HCT116 (cell line): Measurements from ENCODE around the gene PRMT7. TPM values are rescaled to one million over a fixed set of nuclear protein-coding genes. Genes with fewer than 3 reads are reported as not detected.
A peak's percentile ranks its signal among the peaks of the same experiment; 100 is the strongest.

Experiments used
- ATAC-seq: fragments of 200-7000 bp; cut with Tn5 transposase; 2 replicates; pipeline ENCODE4 v1.9.1; 2020; ENCODE audit warnings: mild to moderate bottlenecking, moderate library complexity
- BruUV-seq: library from RNA; stranded (reverse); fragments of 400-500 nt; replicated peaks from 2 replicates; lab custom pipeline; 2021; lab: Mats Ljungman, UMichigan
- CTCF ChIA-PET: fragments of 300-600 bp; sonication (Branson Sonifier 250); formaldehyde crosslinking; loops from one replicate; lab custom pipeline; 2021; ENCODE audit warnings: antibody characterized with exemption; lab: Charles Lee
- POLR2A ChIA-PET: fragments of 300-600, 350-600 bp; sonication (Branson Sonifier 250); formaldehyde crosslinking; loops from one replicate; lab custom pipeline; 2021; ENCODE audit warnings: antibody characterized with exemption; lab: Charles Lee
- RAD21 ChIA-PET, 2 experiments: fragments of 300-600 bp; sonication (Branson Sonifier 250); formaldehyde crosslinking; loops; one replicate each; lab custom pipeline; 2023; ENCODE audit warnings: low total read pairs in 2 of 2; ENCODE audit not compliant: uncharacterized antibody in 2 of 2, unreplicated experiment in 2 of 2, low non-redundant PET in 1 of 2; lab: Charles Lee
- DNase-seq: peaks from one replicate; pipeline ENCODE4 v3.0.0-alpha.2; 2010; ENCODE audit warnings: low read depth, low spot score
- H2AFZ ChIP-seq: fragments of 200-600 bp; shearing (Covaris generic), sonication (generic); 2 replicates; pipeline ENCODE4 v1.6.1; 2017; ENCODE audit warnings: low read depth, mixed run types, mixed read lengths, antibody characterized with exemption, low read length; ENCODE audit not compliant: poor library complexity, severe bottlenecking
- H3K27ac ChIP-seq: 2 replicates; pipeline ENCODE4 v1.5.1; 2012; ENCODE audit warnings: low read depth, low read length
- H3K27me3 ChIP-seq: fragments of 200-600 bp; sonication (generic); 2 replicates; pipeline ENCODE4 v1.6.1; 2016; ENCODE audit warnings: mixed run types, low read length, mixed read lengths; ENCODE audit not compliant: insufficient read depth
- H3K36me3 ChIP-seq, 2 experiments: fragments of 200-500 bp in 1 of 2; fragments of 200-600 bp in 1 of 2; sonication (Bioruptor generic) in 1 of 2; sonication (generic) in 1 of 2; 2 replicates each; pipeline versions ENCODE4 v1.5.1 to v1.6.1; 2014 to 2016; ENCODE audit warnings: low read length in 2 of 2, inconsistent platforms in 1 of 2, mixed read lengths in 1 of 2, mixed run types in 1 of 2; ENCODE audit not compliant: insufficient read depth in 2 of 2, control insufficient read depth in 1 of 2
- H3K4me1 ChIP-seq, 2 experiments: fragments of 200-600 bp in 1 of 2; sonication (generic) in 1 of 2; 2 replicates each; pipeline versions ENCODE4 v1.5.1 to v1.6.1; 2012 to 2017; ENCODE audit warnings: low read length in 2 of 2, inconsistent platforms in 1 of 2, mild to moderate bottlenecking in 1 of 2, mixed read lengths in 1 of 2, mixed run types in 1 of 2, moderate library complexity in 1 of 2; ENCODE audit not compliant: insufficient read depth in 2 of 2, control insufficient read depth in 1 of 2
- H3K4me2 ChIP-seq: fragments of 200-600 bp; sonication (generic); 2 replicates; pipeline ENCODE4 v1.6.1; 2017; ENCODE audit warnings: mixed run types, low read length, mixed read lengths
- H3K4me3 ChIP-seq, 2 experiments: fragments of 200-600 bp in 1 of 2; sonication (generic) in 1 of 2; replicated peaks in 1 of 2; 2 replicates each; pipeline ENCODE4 v1.5.1; 2011 to 2016; ENCODE audit warnings: low read length in 2 of 2, control low read depth in 1 of 2, low read depth in 1 of 2, mild to moderate bottlenecking in 1 of 2, mixed read lengths in 1 of 2, mixed run types in 1 of 2
- H3K79me2 ChIP-seq: fragments of 200-600 bp; sonication (generic); 2 replicates; pipeline ENCODE4 v1.6.1; 2017; ENCODE audit warnings: mild to moderate bottlenecking, mixed run types, low read length, moderate library complexity, mixed read lengths; ENCODE audit not compliant: insufficient read depth
- H3K9ac ChIP-seq: fragments of 200-600 bp; sonication (generic); 2 replicates; pipeline ENCODE4 v1.6.1; 2016; ENCODE audit warnings: low read length, mixed read lengths
- H3K9me2 ChIP-seq: fragments of 200-600 bp; sonication (generic), shearing (Covaris generic); 2 replicates; pipeline ENCODE4 v1.6.1; 2017; ENCODE audit warnings: mixed run types, mild to moderate bottlenecking, moderate library complexity; ENCODE audit not compliant: insufficient read depth
- H3K9me3 ChIP-seq, 2 experiments: fragments of 200-500 bp in 1 of 2; fragments of 200-600 bp in 1 of 2; sonication (Bioruptor generic) in 1 of 2; sonication (generic) in 1 of 2; 2 replicates each; pipeline ENCODE4 v1.6.1; 2014 to 2017; ENCODE audit warnings: low read length in 2 of 2, mixed read lengths in 2 of 2, inconsistent platforms in 1 of 2, low read depth in 1 of 2, mild to moderate bottlenecking in 1 of 2, mixed run types in 1 of 2, moderate library complexity in 1 of 2; ENCODE audit not compliant: control insufficient read depth in 1 of 2, insufficient read depth in 1 of 2
- H4K20me1 ChIP-seq: fragments of 200-600 bp; sonication (generic), shearing (Covaris generic); 2 replicates; pipeline ENCODE4 v1.6.1; 2017; ENCODE audit warnings: mixed run types, mild to moderate bottlenecking, moderate library complexity; ENCODE audit not compliant: insufficient read depth
- CBX3 ChIP-seq: IDR thresholded peaks from 2 replicates; pipeline ENCODE4 v1.6.1; 2012; ENCODE audit warnings: low read depth
- CEBPB ChIP-seq: IDR thresholded peaks from 2 replicates; pipeline ENCODE4 v1.6.1; 2012; ENCODE audit warnings: low read depth
- EGR1 ChIP-seq: IDR thresholded peaks from 2 replicates; pipeline ENCODE4 v1.6.1; 2012; ENCODE audit warnings: low read depth
- EZH2 ChIP-seq: fragments of 200-600 bp; sonication (generic); IDR thresholded peaks from 2 replicates; pipeline ENCODE4 v1.6.1; 2017; ENCODE audit warnings: antibody characterized with exemption, mixed run types
- EZH2phosphoT487 ChIP-seq: fragments of 200-600 bp; IDR thresholded peaks from 2 replicates; pipeline ENCODE4 v1.6.1; 2018; ENCODE audit warnings: antibody characterized with exemption, borderline replicate concordance
- FOSL1 ChIP-seq: IDR thresholded peaks from 2 replicates; pipeline ENCODE4 v1.6.1; 2012; ENCODE audit warnings: low read depth
- JUND ChIP-seq: IDR thresholded peaks from 2 replicates; pipeline ENCODE4 v1.6.1; 2012
- POLR2A ChIP-seq: IDR thresholded peaks from 2 replicates; pipeline ENCODE4 v1.7.0; 2011; ENCODE audit warnings: borderline replicate concordance; ENCODE audit not compliant: insufficient read depth, insufficient read length; ENCODE audit errors: extremely low read depth
- SIN3A ChIP-seq: IDR thresholded peaks from 2 replicates; pipeline ENCODE4 v1.6.1; 2012; ENCODE audit warnings: low read depth
- SP1 ChIP-seq: IDR thresholded peaks from 2 replicates; pipeline ENCODE4 v1.6.1; 2012; ENCODE audit warnings: low read depth
- SRF ChIP-seq: IDR thresholded peaks from 2 replicates; pipeline ENCODE4 v1.6.1; 2012; ENCODE audit warnings: low read depth
- TCF7L2 ChIP-seq: IDR thresholded peaks from 2 replicates; pipeline ENCODE4 v1.7.0; 2011; ENCODE audit warnings: borderline replicate concordance, inconsistent platforms; ENCODE audit not compliant: insufficient read depth, insufficient read length; ENCODE audit errors: extremely low read depth
- YY1 ChIP-seq: IDR thresholded peaks from 2 replicates; pipeline ENCODE4 v1.6.1; 2011; ENCODE audit warnings: low read length, low read depth, moderate library complexity, mild to moderate bottlenecking; ENCODE audit not compliant: insufficient replicate concordance; ENCODE audit errors: extremely low read depth
- ZFX ChIP-seq: fragments of 450-650 bp; IDR thresholded peaks from 2 replicates; pipeline ENCODE4 v1.6.1; 2017
- ZNF274 ChIP-seq: fragments of 200-500 bp; sonication (Bioruptor generic); IDR thresholded peaks from 2 replicates; pipeline ENCODE4 v1.6.1; 2014; ENCODE audit warnings: mild to moderate bottlenecking, low read depth, low read length, inconsistent platforms
- intact Hi-C: fragments of 100-400 bp; cut with micrococcal nuclease; formaldehyde crosslinking; loops from 2 replicates; pipeline ENCODE4 v1.10.0; 2022
- total RNA-seq: library from RNA; stranded (reverse); gene quantifications from one replicate; pipeline ENCODE4 v1.2.1, GENCODE V29; 2021; ENCODE audit not compliant: unreplicated experiment
- TF ChIP-seq, protein P1 (sequence below): IDR thresholded peaks from 2 replicates; pipeline ENCODE4 v1.6.1; 2012
- TF ChIP-seq, protein P2 (sequence below): IDR thresholded peaks from 2 replicates; pipeline ENCODE4 v1.6.1; 2011; ENCODE audit warnings: mild to moderate bottlenecking, low read length, moderate library complexity; ENCODE audit not compliant: insufficient replicate concordance; ENCODE audit errors: extremely low read depth
- TF ChIP-seq, protein P3 (sequence below): IDR thresholded peaks from 2 replicates; pipeline ENCODE4 v1.6.1; 2012

Gene PRMT7
- total RNA-seq, 1 experiment from 2014 or later, result 34.4 TPM

DNA sequence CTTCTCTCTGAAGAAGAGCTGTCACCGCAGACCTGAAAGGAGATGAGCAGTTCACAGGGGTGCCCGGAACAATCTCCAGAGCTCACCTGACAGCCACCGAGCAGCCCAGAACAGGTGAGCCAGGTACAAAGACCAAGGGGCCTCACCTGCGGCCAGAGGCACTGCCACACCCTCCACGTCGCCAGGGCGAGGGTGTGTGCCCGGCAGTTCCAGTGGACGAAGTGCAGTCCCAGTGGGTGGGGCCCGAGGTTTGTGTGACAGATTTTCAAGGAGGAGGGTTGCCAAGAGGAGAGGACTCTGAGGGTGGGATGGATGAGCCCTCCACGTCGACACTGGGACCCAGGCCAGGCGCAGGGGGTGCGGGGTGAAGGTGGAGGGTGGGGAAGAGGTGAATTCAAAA is 75.8 kb downstream of the PRMT7 start:
- H3K27me3 ChIP-seq, result no peaks in the 10 kb centered on the region
- no peak overlapping the region for H3K27ac ChIP-seq
- H3K9me3 ChIP-seq, result no peaks in the 10 kb centered on the region
- H4K20me1 ChIP-seq, result no peaks in the 10 kb centered on the region
- peaks cover 0 to 15% of the 10 kb centered on the region in 2 experiments; a peak in 1 of 4 replicates for H3K4me1 ChIP-seq
- no peaks in the 10 kb centered on the region for H3K9me2 ChIP-seq
- CTCF ChIA-PET, result interaction anchor here (1.1 kb wide), 1 partner anchor 12 kb away, joined by 3 read pairs; no protein-coding TSS in a partner anchor
- no peak for TF ChIP-seq SIN3A
- TF ChIP-seq YY1, result no peak
- TF ChIP-seq EGR1, result no peak
- no peak for TF ChIP-seq CBX3
- TF ChIP-seq, all 23 proteins: peak for 0
- ATAC-seq (no peak), DNase-seq (no peak)
- ChIA-PET RAD21 (no interaction called here), POLR2A (no interaction called here)
- Histone ChIP-seq H3K4me2 (no peak overlapping the region), H2AFZ (no peak overlapping the region), H3K79me2 (no peaks in the 10 kb centered on the region), H3K36me3 (no peaks in the 10 kb centered on the region), H3K9ac (no peak overlapping the region), H3K4me3 (no peak overlapping the region)
- intact Hi-C loops, result no loop called here
- no TSS peak for BruUV-seq

DNA sequence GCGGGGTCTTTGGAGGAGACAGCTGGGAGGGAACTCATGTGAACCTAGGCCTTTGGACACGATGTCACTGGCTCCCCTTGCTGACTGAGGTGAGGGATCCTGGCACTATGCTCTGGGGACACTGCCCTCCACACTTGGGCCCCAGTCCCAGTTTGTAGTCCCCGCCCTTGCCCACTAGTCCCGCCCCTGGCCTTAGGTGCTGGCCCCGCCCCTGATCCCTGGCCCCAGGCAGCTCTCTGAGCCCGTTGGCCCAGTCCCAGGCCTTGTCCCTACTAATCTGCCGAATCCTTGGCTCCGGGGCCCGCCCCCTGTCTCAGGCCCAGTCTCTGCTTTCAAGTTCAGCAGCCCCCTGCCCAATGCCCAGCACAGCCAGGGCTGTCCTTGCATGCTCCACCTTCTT is 76.5 kb downstream of the PRMT7 start:
- H3K27me3 ChIP-seq, result no peaks in the 10 kb centered on the region
- no peak overlapping the region for H3K27ac ChIP-seq
- no peak overlapping the region for H2AFZ ChIP-seq
- BruUV-seq, result no TSS peak
- ATAC-seq (peak; percentile 69), DNase-seq (no peak)
- peaks cover 0 to 13% of the 10 kb centered on the region in 2 experiments; a peak in 1 of 4 replicates for H3K4me1 ChIP-seq
- ChIA-PET RAD21 (no interaction called here), POLR2A (no interaction called here), CTCF (interaction anchor here (1.1 kb wide), 1 partner anchor 12 kb away, joined by 3 read pairs; no protein-coding TSS in a partner anchor)
- no peak overlapping the region for H3K4me3 ChIP-seq
- no peaks in the 10 kb centered on the region for H3K79me2 ChIP-seq
- H4K20me1 ChIP-seq, result no peaks in the 10 kb centered on the region
- H3K36me3 ChIP-seq, result no peaks in the 10 kb centered on the region
- H3K9ac ChIP-seq, result no peak overlapping the region
- intact Hi-C loops, result no loop called here
- H3K9me3 ChIP-seq, result no peaks in the 10 kb centered on the region
- H3K4me2 ChIP-seq, result no peak overlapping the region
- no peaks in the 10 kb centered on the region for H3K9me2 ChIP-seq
- TF ChIP-seq SIN3A (no peak), YY1 (no peak), CBX3 (no peak), CEBPB (no peak), EGR1 (no peak), JUND (no peak), TCF7L2 (no peak), POLR2A (no peak), SRF (no peak), ZNF274 (no peak), SP1 (no peak), FOSL1 (no peak), EZH2phosphoT487 (no peak), ZFX (no peak), EZH2 (no peak)
- TF ChIP-seq, protein P1, sequence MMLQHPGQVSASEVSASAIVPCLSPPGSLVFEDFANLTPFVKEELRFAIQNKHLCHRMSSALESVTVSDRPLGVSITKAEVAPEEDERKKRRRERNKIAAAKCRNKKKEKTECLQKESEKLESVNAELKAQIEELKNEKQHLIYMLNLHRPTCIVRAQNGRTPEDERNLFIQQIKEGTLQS, result no peak
- TF ChIP-seq, protein P2, sequence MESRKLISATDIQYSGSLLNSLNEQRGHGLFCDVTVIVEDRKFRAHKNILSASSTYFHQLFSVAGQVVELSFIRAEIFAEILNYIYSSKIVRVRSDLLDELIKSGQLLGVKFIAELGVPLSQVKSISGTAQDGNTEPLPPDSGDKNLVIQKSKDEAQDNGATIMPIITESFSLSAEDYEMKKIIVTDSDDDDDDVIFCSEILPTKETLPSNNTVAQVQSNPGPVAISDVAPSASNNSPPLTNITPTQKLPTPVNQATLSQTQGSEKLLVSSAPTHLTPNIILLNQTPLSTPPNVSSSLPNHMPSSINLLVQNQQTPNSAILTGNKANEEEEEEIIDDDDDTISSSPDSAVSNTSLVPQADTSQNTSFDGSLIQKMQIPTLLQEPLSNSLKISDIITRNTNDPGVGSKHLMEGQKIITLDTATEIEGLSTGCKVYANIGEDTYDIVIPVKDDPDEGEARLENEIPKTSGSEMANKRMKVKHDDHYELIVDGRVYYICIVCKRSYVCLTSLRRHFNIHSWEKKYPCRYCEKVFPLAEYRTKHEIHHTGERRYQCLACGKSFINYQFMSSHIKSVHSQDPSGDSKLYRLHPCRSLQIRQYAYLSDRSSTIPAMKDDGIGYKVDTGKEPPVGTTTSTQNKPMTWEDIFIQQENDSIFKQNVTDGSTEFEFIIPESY, result no peak
- TF ChIP-seq, protein P3, sequence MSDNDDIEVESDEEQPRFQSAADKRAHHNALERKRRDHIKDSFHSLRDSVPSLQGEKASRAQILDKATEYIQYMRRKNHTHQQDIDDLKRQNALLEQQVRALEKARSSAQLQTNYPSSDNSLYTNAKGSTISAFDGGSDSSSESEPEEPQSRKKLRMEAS, result no peak
